GM19438 (cell line): ENCODE measurements around the gene NFKB1.
"Not testable (repeated sequence)": the region's sequence is repeated elsewhere in the genome, so short reads cannot be mapped to it uniquely, and the experiment has no call there.

Experiments
- ATAC-seq: cut with Tn5 transposase; IDR thresholded peaks from one replicate; pipeline ENCODE4 v1.9.1; 2021; ENCODE audit warnings: low read depth; ENCODE audit not compliant: unreplicated experiment

The NFKB1 gene

DNA sequence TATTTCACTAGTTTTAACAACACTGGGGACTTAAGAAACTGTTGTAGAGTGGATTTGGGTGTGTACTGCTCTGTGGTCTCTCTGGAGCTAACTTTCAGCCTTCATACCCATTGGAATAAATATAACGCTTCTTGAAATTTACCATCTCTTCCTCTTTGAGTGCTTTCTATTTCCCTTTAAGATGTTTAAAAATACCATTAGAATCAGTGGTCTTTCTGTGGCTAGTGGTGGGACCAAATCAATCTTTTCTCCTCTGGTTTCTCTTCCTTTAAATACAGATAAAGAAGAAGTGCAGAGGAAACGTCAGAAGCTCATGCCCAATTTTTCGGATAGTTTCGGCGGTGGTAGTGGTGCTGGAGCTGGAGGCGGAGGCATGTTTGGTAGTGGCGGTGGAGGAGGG is 92.0 kb downstream of the NFKB1 start:
- no peak for ATAC-seq

GRCh38 chr4:102594000-102594399 is 92.8 kb downstream of the NFKB1 start:
- ATAC-seq = no peak

DNA sequence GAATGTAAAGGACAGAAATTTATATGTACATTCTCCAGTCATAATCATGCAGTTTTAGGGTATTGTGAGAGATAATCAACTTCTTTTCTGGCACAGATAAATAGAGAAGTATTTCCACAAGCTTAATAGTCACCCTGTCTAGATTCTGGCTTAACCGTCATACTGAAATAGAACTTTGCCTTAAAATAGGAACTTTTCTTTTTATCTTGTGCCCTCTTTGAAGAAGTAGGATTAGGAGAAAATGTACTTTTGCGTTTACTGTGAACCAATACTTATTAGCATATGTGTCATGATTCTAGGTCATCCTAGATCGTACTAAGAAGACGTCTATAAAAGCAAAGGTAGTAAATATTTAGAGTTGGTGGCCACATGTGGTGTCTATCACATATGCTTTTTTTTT is 95.4 kb downstream of the NFKB1 start:
- no peak for ATAC-seq

GRCh38 chr4:102598086-102598761 is 97.1 kb downstream of the NFKB1 start:
- ATAC-seq = peak; percentile 82

- ATAC-seq = no peak
These were observed 97.7 kb downstream of the NFKB1 start for GRCh38 chr4:102598762-102599374.

- no peak for ATAC-seq
These were observed 98.3 kb downstream of the NFKB1 start for GRCh38 chr4:102599455-102599854.

- ATAC-seq = no peak
These were observed 98.7 kb downstream of the NFKB1 start for GRCh38 chr4:102599886-102600285.

DNA sequence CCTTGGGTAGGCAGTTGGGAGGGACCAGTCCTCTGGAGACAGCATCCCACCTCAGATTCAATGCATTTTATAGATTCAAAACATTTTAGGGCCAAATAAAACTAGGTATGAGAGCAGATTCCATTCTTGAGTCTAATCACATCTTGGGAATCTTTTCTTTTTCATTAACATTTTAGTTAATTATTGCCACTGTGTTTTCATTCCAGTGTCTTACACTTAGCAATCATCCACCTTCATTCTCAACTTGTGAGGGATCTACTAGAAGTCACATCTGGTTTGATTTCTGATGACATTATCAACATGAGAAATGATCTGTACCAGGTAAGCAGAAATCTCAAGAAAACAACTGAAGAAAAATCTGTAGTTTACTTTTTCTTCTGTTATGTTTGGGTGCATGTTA is 99.5 kb downstream of the NFKB1 start:
- ATAC-seq = no peak

GRCh38 chr4:102601586-102602227 is 100.5 kb downstream of the NFKB1 start:
- no peak for ATAC-seq

GRCh38 chr4:102604222-102604940 is 103.2 kb downstream of the NFKB1 start:
- ATAC-seq = no peak

DNA sequence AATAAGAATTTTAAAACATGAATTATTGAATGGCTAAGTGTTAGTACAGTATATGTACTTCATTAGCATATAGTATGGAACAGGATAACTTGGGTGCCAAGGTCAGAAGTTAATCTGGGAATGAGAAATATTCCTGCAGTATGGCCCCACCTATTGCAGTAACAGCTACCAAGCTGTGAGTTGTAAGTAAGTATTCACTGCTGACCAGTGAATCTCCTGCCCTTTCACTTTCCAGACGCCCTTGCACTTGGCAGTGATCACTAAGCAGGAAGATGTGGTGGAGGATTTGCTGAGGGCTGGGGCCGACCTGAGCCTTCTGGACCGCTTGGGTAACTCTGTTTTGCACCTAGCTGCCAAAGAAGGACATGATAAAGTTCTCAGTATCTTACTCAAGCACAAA is 105.1 kb downstream of the NFKB1 start:
- no peak for ATAC-seq

- no peak for ATAC-seq
These were observed 105.8 kb downstream of the NFKB1 start for GRCh38 chr4:102606846-102607450.

- no peak for ATAC-seq
These were observed 107.0 kb downstream of the NFKB1 start for GRCh38 chr4:102608190-102608589.

DNA sequence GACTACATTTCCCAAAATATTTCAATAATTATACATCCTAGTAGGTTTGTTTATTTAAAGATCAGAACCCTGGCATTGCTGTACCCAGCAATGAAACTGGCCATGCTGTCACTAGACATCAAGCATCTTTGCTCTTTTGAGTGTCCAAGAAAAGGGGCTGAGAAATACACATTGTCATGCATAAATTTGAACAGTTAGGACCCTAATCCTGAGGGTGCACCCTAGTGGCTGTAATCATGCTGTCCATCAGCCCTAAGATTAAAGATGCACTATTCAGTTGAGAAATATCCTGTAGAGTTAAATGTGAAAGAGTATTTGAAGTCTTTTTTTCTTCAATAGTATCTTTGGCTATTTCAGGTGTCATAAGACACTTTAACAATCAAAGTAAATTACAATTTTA is 108.8 kb downstream of the NFKB1 start:
- ATAC-seq = no peak

GRCh38 chr4:102610476-102610875 is 109.3 kb downstream of the NFKB1 start:
- no peak for ATAC-seq

GRCh38 chr4:102612210-102612609 is 111.1 kb downstream of the NFKB1 start:
- ATAC-seq = no peak

DNA sequence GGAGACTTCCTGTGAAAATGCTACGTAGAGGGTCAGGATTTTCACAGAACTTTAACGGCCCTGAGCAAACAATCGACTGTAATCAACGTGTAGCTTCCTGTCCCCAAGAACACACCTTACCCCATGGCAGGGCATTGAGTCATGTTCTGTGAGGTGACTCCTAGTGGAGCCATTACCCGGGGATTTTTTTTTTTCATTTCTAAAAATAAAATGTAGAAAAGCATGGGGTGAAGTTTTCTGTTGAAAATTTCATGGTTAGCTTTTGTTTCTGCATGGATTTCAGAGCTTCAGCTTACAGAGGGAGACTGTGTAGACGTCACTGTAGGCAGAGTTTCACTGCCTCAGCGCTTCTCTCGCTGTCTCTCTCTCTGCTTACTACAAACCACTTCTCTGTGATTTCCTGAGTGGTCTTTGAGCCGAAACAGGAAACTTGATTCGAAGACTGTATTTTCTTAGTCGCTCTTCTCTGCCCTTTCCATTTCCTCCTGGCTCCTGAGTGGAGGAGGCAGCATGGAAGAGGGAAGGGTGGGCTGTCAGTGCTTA is 111.7 kb downstream of the NFKB1 start:
- ATAC-seq = peak; percentile 65

GRCh38 chr4:102614801-102615200 is 113.6 kb downstream of the NFKB1 start:
- ATAC-seq = no peak

GRCh38 chr4:102616636-102617035 is 115.5 kb downstream of the NFKB1 start:
- ATAC-seq = no peak

- ATAC-seq = not testable (repeated sequence)
These were observed 117.9 kb downstream of the NFKB1 start for GRCh38 chr4:102619021-102619420.
